Measurements from ENCODE around the gene PHF1.

PHF1 gene

GRCh38 chr6:33441457-33441856 is 30.6 kb downstream of the PHF1 start:
- no peaks in the 10 kb centered on the region for H3K9me2 ChIP-seq (ENCODE audit: low read depth, low read length)
- no peak for TF ChIP-seq EZH2 (IDR thresholded peaks at IDR 0.05; ENCODE audit: borderline replicate concordance, low read length)
- H3K36me3 ChIP-seq (ENCODE audit: insufficient read depth, low read length) = peaks cover 31% of the 10 kb centered on the region

GRCh38 chr6:33442283-33442682 is 31.5 kb downstream of the PHF1 start:
- Histone ChIP-seq H3F3A (ENCODE audit: insufficient read depth, low read length) (no peaks in the 10 kb centered on the region), H3K9ac (ENCODE audit: low read length) (no peak overlapping the region), H3K9me3 (ENCODE audit: low read length) (no peaks in the 10 kb centered on the region), H3K27me3 (ENCODE audit: insufficient read depth, low read length) (no peaks in the 10 kb centered on the region), H3K9me2 (ENCODE audit: low read depth, low read length) (no peaks in the 10 kb centered on the region), H3K36me3 (ENCODE audit: insufficient read depth, low read length) (peaks cover 25% of the 10 kb centered on the region), H3K4me2 (ENCODE audit: low read length) (no peak overlapping the region), H3K27ac (ENCODE audit: low read depth, low read length, poor library complexity, severe bottlenecking) (no peak overlapping the region), H3K4me1 (ENCODE audit: insufficient read depth, low read length, severe bottlenecking) (no peaks in the 10 kb centered on the region), H2AFZ (ENCODE audit: low read length) (no peak overlapping the region), H4K20me1 (ENCODE audit: insufficient read depth, low read length) (no peaks in the 10 kb centered on the region), H3K79me2 (ENCODE audit: insufficient read depth, low read length) (no peaks in the 10 kb centered on the region), H3K4me3 (ENCODE audit: low read depth, low read length, poor library complexity, severe bottlenecking) (no peak overlapping the region)
- no peak for TF ChIP-seq CTCF (IDR thresholded peaks at IDR 0.05; ENCODE audit: low read length)
- no peak for TF ChIP-seq EZH2 (IDR thresholded peaks at IDR 0.05; ENCODE audit: borderline replicate concordance, low read length)

More at GRCh38 chr6:33441457-33441856, 30.6 kb downstream of the PHF1 start:
- Histone ChIP-seq H4K20me1 (ENCODE audit: insufficient read depth, low read length) (no peaks in the 10 kb centered on the region), H3K4me1 (ENCODE audit: insufficient read depth, low read length, severe bottlenecking) (no peaks in the 10 kb centered on the region), H3K9ac (ENCODE audit: low read length) (no peak overlapping the region), H3F3A (ENCODE audit: insufficient read depth, low read length) (no peaks in the 10 kb centered on the region), H3K4me2 (ENCODE audit: low read length) (no peak overlapping the region), H3K27ac (ENCODE audit: low read depth, low read length, poor library complexity, severe bottlenecking) (no peak overlapping the region), H3K27me3 (ENCODE audit: insufficient read depth, low read length) (no peaks in the 10 kb centered on the region), H3K9me3 (ENCODE audit: low read length) (no peaks in the 10 kb centered on the region), H2AFZ (ENCODE audit: low read length) (no peak overlapping the region), H3K79me2 (ENCODE audit: insufficient read depth, low read length) (no peaks in the 10 kb centered on the region), H3K4me3 (ENCODE audit: low read depth, low read length, poor library complexity, severe bottlenecking) (no peak overlapping the region)

- no peaks in the 10 kb centered on the region for H3K79me2 ChIP-seq (ENCODE audit: insufficient read depth, low read length)
- H3K9ac ChIP-seq (ENCODE audit: low read length) = no peak overlapping the region
- H3K9me2 ChIP-seq (ENCODE audit: low read depth, low read length) = no peaks in the 10 kb centered on the region
- H3K4me2 ChIP-seq (ENCODE audit: low read length) = no peak overlapping the region
- peaks cover 24% of the 10 kb centered on the region for H3K36me3 ChIP-seq (ENCODE audit: insufficient read depth, low read length)
- no peak overlapping the region for H2AFZ ChIP-seq (ENCODE audit: low read length)
- no peak overlapping the region for H3K27ac ChIP-seq (ENCODE audit: low read depth, low read length, poor library complexity, severe bottlenecking)
- no peaks in the 10 kb centered on the region for H3K9me3 ChIP-seq (ENCODE audit: low read length)
- H3K4me1 ChIP-seq (ENCODE audit: insufficient read depth, low read length, severe bottlenecking) = no peaks in the 10 kb centered on the region
- TF ChIP-seq EZH2 (IDR thresholded peaks at IDR 0.05; ENCODE audit: borderline replicate concordance, low read length) (no peak), CTCF (IDR thresholded peaks at IDR 0.05; ENCODE audit: low read length) (no peak)
- H3K27me3 ChIP-seq (ENCODE audit: insufficient read depth, low read length) = no peaks in the 10 kb centered on the region
- H3F3A ChIP-seq (ENCODE audit: insufficient read depth, low read length) = no peaks in the 10 kb centered on the region
- no peak overlapping the region for H3K4me3 ChIP-seq (ENCODE audit: low read depth, low read length, poor library complexity, severe bottlenecking)
- no peaks in the 10 kb centered on the region for H4K20me1 ChIP-seq (ENCODE audit: insufficient read depth, low read length)
Measured at GRCh38 chr6:33443025-33443424, 32.2 kb downstream of the PHF1 start.

Data from OCI-LY1 (cell line).